ENCODE data around the gene APOA4. TPM values are rescaled to one million over a fixed set of nuclear protein-coding genes. Genes with fewer than 3 reads are reported as not detected.

The APOA4 gene
- total RNA-seq, 1 donor from 2014 or later, result not detected

GRCh38 chr11:116794851-116795250, 28.3 kb downstream of the APOA4 start:
- no peaks in the 10 kb centered on the region for H3K36me3 ChIP-seq
- peaks cover 10% of the 10 kb centered on the region for H3K4me1 ChIP-seq
- no peaks in the 10 kb centered on the region for H3K27me3 ChIP-seq
- TF ChIP-seq CTCF (IDR thresholded peaks at IDR 0.05), result no peak
- ATAC-seq (no peak), DNase-seq (no peak)
- no peak overlapping the region for H3K27ac ChIP-seq
- H3K4me3 ChIP-seq, result no peak overlapping the region
- H3K9me3 ChIP-seq, result no peaks in the 10 kb centered on the region
- intact Hi-C loops (cut with DNase I), result no loop called here

- Histone ChIP-seq H3K9me3 (no peaks in the 10 kb centered on the region), H3K27me3 (no peaks in the 10 kb centered on the region), H3K4me1 (peaks cover 10% of the 10 kb centered on the region), H3K27ac (no peak overlapping the region), H3K4me3 (no peak overlapping the region), H3K36me3 (no peaks in the 10 kb centered on the region)
- DNase-seq, result no peak
- no peak for TF ChIP-seq CTCF (IDR thresholded peaks at IDR 0.05)
- ATAC-seq, result peak; percentile 14
- intact Hi-C loops (cut with DNase I), result no loop called here
Observed at GRCh38 chr11:116793772-116794097, 29.4 kb downstream of the APOA4 start.

GRCh38 chr11:116792869-116793771, 30.0 kb downstream of the APOA4 start:
- peaks cover 14% of the 10 kb centered on the region for H3K4me1 ChIP-seq
- H3K36me3 ChIP-seq, result no peaks in the 10 kb centered on the region
- H3K27me3 ChIP-seq, result no peaks in the 10 kb centered on the region
- no peak overlapping the region for H3K4me3 ChIP-seq
- no peak for DNase-seq
- intact Hi-C loops (cut with DNase I), result no loop called here
- H3K27ac ChIP-seq, result no peak overlapping the region
- TF ChIP-seq CTCF (IDR thresholded peaks at IDR 0.05), result no peak
- ATAC-seq, result no peak
- H3K9me3 ChIP-seq, result no peaks in the 10 kb centered on the region

- ATAC-seq (no peak), DNase-seq (no peak)
- intact Hi-C loops (cut with DNase I), result no loop called here
- no peak overlapping the region for H3K4me3 ChIP-seq
- no peaks in the 10 kb centered on the region for H3K9me3 ChIP-seq
- H3K27ac ChIP-seq, result no peak overlapping the region
- H3K4me1 ChIP-seq, result peaks cover 14% of the 10 kb centered on the region
- no peak for TF ChIP-seq CTCF (IDR thresholded peaks at IDR 0.05)
- no peaks in the 10 kb centered on the region for H3K36me3 ChIP-seq
- no peaks in the 10 kb centered on the region for H3K27me3 ChIP-seq
Observed at GRCh38 chr11:116792144-116792868, 30.8 kb downstream of the APOA4 start.

GRCh38 chr11:116791813-116792143, 31.3 kb downstream of the APOA4 start, which contains the start of gene APOA5:
Gene APOA5, minus strand, starts transcription at chr11:116791879. Its CDS starts 19 bp downstream, at chr11:116791860.
- no peaks in the 10 kb centered on the region for H3K9me3 ChIP-seq
- intact Hi-C loops (cut with DNase I), result no loop called here

More at GRCh38 chr11:116791813-116792143, 31.3 kb downstream of the APOA4 start, which contains the start of gene APOA5:
- DNase-seq, result no peak
- peaks cover 19% of the 10 kb centered on the region for H3K4me1 ChIP-seq
- no peaks in the 10 kb centered on the region for H3K36me3 ChIP-seq
- no peak within 1 kb of the TSS for H3K27ac ChIP-seq
- no peak for ATAC-seq
- TF ChIP-seq CTCF (IDR thresholded peaks at IDR 0.05), result no peak
- H3K4me3 ChIP-seq, result no peak within 1 kb of the TSS
- no peaks in the 10 kb centered on the region for H3K27me3 ChIP-seq

All from upper lobe of right lung (tissue), 1 donor.